HG03442 (cell line): ENCODE measurements around the gene OSBP2.

Source experiments
- ATAC-seq: cut with Tn5 transposase; IDR thresholded peaks from one replicate; pipeline ENCODE4 v1.9.1; 2021; ENCODE audit warnings: mild to moderate bottlenecking, moderate library complexity; ENCODE audit not compliant: unreplicated experiment

Gene OSBP2

GRCh38 chr22:30837531-30837930 lies 142.9 kb downstream of the OSBP2 start:
- no peak for ATAC-seq

DNA sequence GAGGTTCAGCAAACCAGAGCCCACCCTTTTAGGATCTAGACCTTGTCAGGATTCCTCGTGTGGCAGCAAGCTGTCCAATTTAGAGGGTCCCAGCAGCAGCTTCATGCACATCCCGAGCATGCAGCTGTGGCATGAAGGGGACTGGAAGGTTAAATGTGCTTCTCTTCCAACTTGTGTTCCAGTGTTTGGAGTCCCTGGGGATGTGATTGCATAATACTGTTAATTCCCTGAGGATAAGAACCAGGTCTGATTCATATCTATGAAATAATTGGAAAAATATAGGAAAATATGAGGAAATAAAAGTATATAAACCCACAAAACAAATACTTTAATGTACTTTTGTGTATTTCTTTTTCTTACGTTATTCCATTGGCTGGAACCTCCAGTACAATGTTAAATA lies 143.4 kb downstream of the OSBP2 start:
- ATAC-seq = no peak

GRCh38 chr22:30841273-30841672 lies 146.6 kb downstream of the OSBP2 start:
- ATAC-seq = no peak

DNA sequence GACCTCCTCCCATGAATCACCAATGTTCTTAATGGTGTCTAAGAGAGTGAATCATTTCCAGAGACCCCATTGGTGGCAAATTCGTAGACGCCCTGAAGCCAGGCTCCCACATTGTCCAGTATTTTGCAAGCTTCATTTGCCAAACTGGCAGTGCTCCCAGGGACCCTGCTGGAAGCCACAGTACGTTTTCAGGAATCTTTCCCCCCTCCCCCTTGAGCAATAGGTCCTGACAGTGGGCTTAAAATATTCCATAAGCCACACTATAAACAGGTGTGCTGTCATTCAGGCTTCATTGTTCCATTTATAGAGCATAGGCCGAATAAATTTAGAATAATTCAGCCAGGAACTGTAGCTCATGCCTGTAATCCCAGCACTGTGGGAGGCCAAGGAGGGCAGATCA lies 148.6 kb downstream of the OSBP2 start:
- no peak for ATAC-seq

DNA sequence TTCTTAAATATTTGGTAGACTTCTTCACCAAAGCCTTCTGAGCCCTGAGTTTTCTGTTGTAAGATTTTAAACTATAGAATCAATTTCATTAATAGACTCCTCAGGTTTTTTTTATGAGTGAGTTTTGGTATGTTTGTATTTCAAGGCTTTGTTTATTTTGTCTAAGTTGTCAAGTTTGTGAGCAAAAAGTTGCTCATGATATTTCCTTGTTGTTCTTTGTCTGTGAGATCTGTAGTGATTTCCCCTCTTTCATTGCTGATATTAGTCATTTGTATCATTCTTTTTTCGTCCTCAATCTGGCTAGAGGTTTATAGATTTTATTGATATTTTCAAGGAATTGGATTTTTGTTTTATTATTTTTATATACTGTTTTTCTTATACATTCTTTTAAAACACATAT lies 152.9 kb downstream of the OSBP2 start:
- ATAC-seq = no peak

DNA sequence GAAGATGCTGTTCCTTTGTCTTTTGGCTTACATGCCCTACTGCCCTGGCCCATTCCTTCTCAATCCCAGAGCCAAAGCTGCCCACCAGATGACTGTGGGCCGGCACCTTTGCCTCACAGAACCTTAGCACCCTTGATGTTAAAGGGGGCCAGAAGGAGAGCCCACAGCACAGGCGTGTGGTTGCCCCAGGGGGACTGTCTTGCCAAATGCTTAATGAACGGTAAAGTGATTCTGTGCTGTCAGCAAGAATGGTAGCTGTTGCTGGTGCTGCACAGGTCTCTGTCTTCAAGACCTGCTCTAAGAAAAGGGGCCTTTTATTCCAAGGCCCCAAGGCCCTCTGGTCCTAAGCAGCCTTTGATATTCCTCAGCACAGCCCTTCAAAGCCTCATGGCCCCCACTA lies 160.6 kb downstream of the OSBP2 start:
- no peak for ATAC-seq

GRCh38 chr22:30855677-30856518 lies 161.2 kb downstream of the OSBP2 start:
- no peak for ATAC-seq

- ATAC-seq = no peak
These were observed 162.2 kb downstream of the OSBP2 start for GRCh38 chr22:30856741-30857502.

DNA sequence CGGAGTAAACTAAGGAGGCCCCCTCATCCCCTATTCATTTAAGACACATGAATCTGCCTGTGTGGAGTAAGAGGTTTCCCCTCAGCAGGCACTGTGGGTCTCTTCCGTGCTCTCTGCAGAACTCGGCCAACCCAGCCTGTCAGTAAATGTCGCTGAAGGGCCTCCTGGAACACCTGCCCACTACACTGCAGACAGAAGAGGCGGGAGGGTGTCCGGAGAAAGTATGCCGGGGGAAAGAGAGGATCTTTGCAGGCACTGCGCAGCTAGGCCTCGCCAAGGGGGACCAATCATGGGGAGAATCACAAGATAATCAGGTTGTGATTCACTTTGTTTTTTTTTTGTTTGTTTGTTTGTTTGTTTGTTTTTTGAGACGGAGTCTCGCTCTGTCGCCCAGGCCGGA lies 163.1 kb downstream of the OSBP2 start:
- ATAC-seq = no peak

DNA sequence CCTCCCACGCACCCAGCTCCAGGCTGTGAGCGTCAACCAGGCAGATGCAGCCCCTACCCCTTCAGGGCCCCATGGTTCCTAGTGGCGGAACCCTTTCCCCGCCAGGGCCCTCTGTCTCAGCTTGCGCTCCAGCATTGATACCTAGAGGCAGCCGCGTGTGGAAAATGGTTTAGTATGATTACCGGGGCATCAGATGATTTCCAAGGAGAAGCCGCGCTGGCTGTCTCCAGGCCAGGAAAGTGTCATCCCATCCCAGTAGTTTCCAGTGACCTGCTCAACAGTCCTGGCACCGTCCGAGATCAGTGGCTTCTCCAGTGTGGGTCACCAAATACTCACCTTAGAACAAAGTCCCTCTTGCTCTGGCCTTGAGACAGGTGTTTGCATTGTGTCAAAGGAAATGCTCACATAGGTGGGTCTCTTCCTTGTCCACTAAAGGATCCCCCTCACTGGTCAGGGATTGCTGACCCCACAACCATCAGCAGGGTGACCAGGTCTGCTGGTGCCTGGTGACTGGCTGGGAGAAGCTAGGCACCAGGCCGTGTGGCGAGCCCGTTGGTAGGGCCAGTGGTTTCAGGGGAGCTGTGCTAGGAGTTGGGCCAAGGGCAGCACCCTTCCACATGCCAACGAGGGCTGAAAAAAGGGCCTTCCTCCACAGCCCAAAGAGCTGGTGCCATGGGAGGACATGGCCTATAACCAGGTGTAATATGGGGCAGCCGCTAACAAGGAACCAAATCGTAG lies 164.5 kb downstream of the OSBP2 start:
- no peak for ATAC-seq

DNA sequence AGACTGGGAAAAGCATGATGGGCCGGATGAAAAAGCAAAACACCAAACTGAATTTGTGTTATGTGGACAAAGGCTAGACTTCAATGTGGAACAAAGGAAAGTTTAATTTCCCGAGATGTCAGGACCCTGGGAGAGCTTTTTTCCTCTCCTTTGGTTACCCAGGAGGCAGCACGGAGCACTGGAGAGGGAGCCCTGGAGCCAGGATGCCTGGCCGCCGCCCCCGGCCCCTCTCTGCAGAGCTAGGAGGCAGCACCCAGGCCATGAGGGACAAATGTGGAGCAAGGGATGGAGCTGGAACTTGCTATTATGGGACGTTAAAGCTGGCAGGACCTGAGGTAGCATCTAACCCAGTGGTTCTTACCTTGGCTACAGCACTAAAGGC lies 165.0 kb downstream of the OSBP2 start:
- no peak for ATAC-seq

- ATAC-seq = no peak
These were observed 165.8 kb downstream of the OSBP2 start for GRCh38 chr22:30860176-30861105.

GRCh38 chr22:30861131-30861530 lies 166.5 kb downstream of the OSBP2 start:
- ATAC-seq = no peak

DNA sequence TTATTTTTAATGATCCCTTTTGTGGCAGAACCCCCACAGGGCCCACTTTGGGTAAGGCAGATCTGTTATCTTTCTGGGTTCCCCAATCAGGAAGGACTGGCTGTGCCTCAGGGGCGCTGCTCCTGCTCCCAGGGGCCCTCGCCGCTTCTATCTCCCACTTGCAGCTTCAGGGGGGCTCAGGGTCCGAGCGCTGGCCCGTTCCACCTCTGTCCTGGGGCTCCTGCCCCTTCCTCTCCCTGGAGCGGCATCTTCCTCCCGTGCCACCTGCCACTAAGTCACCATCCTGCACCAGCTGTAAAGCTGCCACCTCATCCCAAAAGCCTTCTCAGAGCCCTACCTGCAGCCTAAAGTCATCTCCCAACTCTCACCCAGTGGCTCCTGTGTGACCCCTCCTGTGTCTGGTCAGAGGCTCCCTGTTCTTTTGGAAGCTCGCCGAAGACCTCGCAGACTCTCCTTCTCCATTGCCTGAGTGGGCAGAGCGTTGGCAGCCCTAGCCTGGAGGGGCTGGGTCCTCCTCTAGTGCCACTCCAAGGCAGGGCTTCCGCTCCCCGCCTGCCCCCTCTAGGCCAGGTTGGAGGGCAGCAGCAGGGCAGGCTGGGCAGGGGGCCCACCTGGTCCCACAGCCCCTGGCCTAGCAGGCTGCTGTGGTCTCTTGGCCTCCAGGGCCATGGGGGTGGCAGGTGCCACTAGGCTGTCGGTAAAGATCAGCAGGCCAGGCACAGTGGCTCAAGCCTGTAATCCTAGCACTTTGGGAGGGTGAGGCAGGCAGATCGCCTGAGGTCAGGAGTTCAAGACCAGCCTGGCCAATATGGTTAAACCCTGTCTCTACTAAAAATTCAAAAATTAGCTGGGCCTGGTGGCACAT lies 167.2 kb downstream of the OSBP2 start:
- ATAC-seq = no peak

DNA sequence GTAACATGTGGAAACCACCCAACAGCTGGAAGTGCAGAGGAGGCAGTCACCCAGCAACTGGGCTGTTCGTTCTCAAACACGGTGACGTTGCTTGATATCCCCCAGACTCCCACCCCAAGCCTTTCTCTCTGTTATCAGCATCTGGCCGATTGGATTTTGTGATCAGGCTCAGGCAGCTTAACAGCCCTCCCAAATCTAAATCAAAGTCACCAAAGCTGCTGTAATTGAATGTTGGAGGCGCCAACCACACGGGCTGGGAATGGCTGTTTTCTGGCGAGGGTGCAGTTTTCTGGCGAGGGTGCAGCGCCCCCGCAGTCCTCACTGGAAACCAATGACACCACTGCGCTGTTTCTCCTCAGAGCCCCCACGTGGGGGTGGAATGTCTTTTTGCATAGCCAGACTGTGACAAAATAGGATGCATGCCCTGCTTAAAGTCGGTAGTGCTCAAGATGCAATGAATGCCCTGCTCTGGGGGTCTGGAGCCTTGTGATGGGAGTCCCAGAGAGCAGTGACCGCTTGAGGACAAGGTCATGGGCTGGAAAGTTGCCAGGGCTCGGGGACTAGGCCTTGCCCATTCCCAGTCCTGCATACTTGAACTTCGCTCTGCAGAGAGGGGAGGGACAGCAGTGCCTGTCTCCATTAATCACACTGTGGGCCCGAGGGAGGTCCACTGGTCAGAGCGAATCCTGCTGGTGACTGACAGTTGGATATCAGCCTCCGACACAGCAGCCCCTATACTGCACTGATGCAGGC lies 168.6 kb downstream of the OSBP2 start:
- ATAC-seq = no peak

DNA sequence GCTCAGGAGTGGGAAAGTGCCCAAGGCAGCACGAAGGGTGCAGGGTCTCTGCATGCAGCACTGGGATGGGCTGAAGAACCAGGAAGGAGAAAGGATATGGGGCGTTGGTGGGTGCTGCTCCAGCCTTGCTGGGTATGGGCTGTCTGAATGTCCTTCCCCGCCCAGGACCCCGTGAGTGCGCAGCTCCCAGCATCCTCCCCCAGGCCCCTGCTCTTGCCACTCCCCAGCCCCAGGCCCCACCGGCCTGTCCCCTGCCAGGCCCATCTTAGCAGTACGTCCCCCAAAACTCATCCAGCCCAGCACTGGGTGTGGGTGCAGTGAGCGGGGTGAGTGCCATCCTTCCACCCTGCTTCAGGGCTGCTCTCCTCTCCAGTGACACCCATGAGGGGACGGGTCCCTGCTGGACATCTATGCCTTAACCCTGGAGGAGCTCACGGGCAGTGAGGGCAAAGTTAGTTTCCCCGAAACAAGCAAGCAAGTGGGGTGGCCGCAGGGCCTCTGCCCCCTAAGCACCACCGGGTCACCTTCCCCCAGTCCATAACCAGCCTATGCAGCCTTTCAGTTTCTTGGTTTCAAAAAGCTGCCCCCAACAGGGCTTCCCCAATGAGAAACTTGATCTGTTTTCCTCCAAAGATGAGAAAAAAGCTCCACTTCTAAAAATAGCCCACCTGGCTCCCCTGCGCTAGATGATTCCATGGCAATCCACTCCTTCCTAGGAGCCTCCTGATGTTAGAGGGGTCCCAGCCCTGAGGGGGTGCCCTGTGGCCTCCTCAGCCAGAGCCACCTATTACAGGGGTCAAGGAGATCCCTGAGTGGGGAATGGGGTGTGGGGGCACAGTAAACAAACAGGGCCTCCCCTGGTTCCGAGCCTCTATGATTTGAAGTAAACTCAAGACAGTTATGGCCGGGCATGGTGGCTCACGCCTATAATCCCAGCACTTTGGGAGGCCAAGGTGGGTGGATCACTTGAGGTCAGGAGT lies 170.1 kb downstream of the OSBP2 start:
- ATAC-seq = no peak

GRCh38 chr22:30865656-30866055 lies 171.0 kb downstream of the OSBP2 start:
- ATAC-seq = no peak

DNA sequence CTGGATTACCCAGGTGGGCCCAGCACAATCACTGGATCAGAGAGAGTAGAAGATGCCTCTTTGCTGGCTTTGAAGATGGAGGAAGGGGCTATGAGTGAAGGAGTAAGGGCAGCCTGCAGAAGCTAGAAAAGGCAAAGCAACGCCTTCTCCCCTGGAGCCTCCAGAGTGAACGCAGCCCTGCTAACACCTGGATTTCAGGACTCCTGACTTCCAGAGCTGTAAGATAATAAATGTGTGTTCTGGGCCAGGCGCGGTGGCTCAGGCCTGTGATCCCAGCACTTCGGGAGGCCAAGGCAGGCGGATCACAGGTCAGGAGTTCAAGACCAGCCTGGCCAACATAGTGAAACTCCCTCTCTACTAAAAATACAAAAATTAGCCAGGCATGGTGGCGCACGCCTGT lies 171.5 kb downstream of the OSBP2 start:
- ATAC-seq = no peak
